ENCODE data around the gene PMPCA.
"Not testable (repeated sequence)": the region's sequence is repeated elsewhere in the genome, so short reads cannot be mapped to it uniquely, and the experiment has no call there.

The PMPCA gene

GRCh38 chr9:136394312-136395019, 16.0 kb upstream of the PMPCA start:
- DNase-seq (ENCODE audit: low spot score), result no peak

GRCh38 chr9:136395020-136395340, 15.5 kb upstream of the PMPCA start:
- DNase-seq (ENCODE audit: low spot score), result no peak

GRCh38 chr9:136395345-136396218, 14.9 kb upstream of the PMPCA start:
- no peak for DNase-seq (ENCODE audit: low spot score)

GRCh38 chr9:136396219-136396515, 14.3 kb upstream of the PMPCA start:
- no peak for DNase-seq (ENCODE audit: low spot score)

- no peak for DNase-seq (ENCODE audit: low spot score)
Observed at GRCh38 chr9:136397643-136398042, 12.8 kb upstream of the PMPCA start.

GRCh38 chr9:136398286-136398685, 12.2 kb upstream of the PMPCA start:
- no peak for DNase-seq (ENCODE audit: low spot score)

- peak; percentile 55 for DNase-seq (ENCODE audit: low spot score)
Observed at GRCh38 chr9:136399176-136400037, 11.1 kb upstream of the PMPCA start.

- peak; percentile 95 for DNase-seq (ENCODE audit: low spot score)
Observed at GRCh38 chr9:136400038-136400834, 10.2 kb upstream of the PMPCA start, which contains the start of gene SNAPC4. Gene SNAPC4, minus strand, starts transcription at chr9:136400170. Its CDS starts 1,742 bp downstream, at chr9:136398428.

GRCh38 chr9:136401173-136401922, 9.1 kb upstream of the PMPCA start:
- DNase-seq (ENCODE audit: low spot score), result no peak

- no peak for DNase-seq (ENCODE audit: low spot score)
Observed at GRCh38 chr9:136402067-136402466, 8.4 kb upstream of the PMPCA start.

- DNase-seq (ENCODE audit: low spot score), result no peak
Observed at GRCh38 chr9:136403538-136403914, 6.9 kb upstream of the PMPCA start.

GRCh38 chr9:136403915-136404800, 6.3 kb upstream of the PMPCA start:
- DNase-seq (ENCODE audit: low spot score), result no peak

- no peak for DNase-seq (ENCODE audit: low spot score)
Observed at GRCh38 chr9:136404801-136405136, 5.7 kb upstream of the PMPCA start.

- DNase-seq (ENCODE audit: low spot score), result no peak
Observed at GRCh38 chr9:136405481-136405880, 5.0 kb upstream of the PMPCA start.

GRCh38 chr9:136405904-136406303, 4.6 kb upstream of the PMPCA start:
- not testable (repeated sequence) for DNase-seq (ENCODE audit: low spot score)

GRCh38 chr9:136407061-136407460, 3.4 kb upstream of the PMPCA start:
- DNase-seq (ENCODE audit: low spot score), result not testable (repeated sequence)

- no peak for DNase-seq (ENCODE audit: low spot score)
Observed at GRCh38 chr9:136407911-136408310, 2.5 kb upstream of the PMPCA start.

- DNase-seq (ENCODE audit: low spot score), result peak; percentile 76
Observed at GRCh38 chr9:136409557-136410455, 652 bp upstream of the PMPCA start.

GRCh38 chr9:136411378-136411777, 920 bp downstream of the PMPCA start:
- DNase-seq (ENCODE audit: low spot score), result no peak

Measured in HuH-7.5 (cell line).